Nephron progenitor cell (in vitro differentiated cells): ENCODE results near the gene BBC3.

Experiments
- DNase-seq: peaks from one replicate; pipeline ENCODE4 v3.0.0; 2021
- H3K27ac Mint-ChIP-seq: 2 replicates; pipeline ENCODE4 v1.8.0; 2021; ENCODE audit warnings: mild to moderate bottlenecking, moderate library complexity, mixed read lengths
- H3K27me3 Mint-ChIP-seq: 2 replicates; pipeline ENCODE4 v1.8.0; 2021; ENCODE audit warnings: mild to moderate bottlenecking, low read depth, mixed read lengths; ENCODE audit not compliant: poor library complexity
- H3K36me3 Mint-ChIP-seq: 2 replicates; pipeline ENCODE4 v1.8.0; 2021; ENCODE audit warnings: low read depth, mixed read lengths
- H3K4me1 Mint-ChIP-seq: 2 replicates; pipeline ENCODE4 v1.8.0; 2021; ENCODE audit warnings: mixed read lengths
- H3K4me3 Mint-ChIP-seq: 2 replicates; pipeline ENCODE4 v1.8.0; 2021; ENCODE audit warnings: mild to moderate bottlenecking, moderate library complexity, mixed read lengths
- H3K9me3 Mint-ChIP-seq: 2 replicates; pipeline ENCODE4 v1.8.0; 2021; ENCODE audit warnings: mild to moderate bottlenecking, moderate library complexity, mixed read lengths
- CTCF ChIP-seq: fragments of 200-600 bp; sonication (generic); IDR thresholded peaks from 2 replicates; pipeline ENCODE4 v1.5.0; 2021; ENCODE audit warnings: antibody characterized with exemption

Gene BBC3

GRCh38 chr19:47190167-47190727 is 40.8 kb downstream of the BBC3 start:
- Mint-ChIP-seq H3K36me3 (peaks cover 29% of the 10 kb centered on the region), H3K27me3 (peaks cover 4% of the 10 kb centered on the region), H3K4me3 (peak overlapping the region; percentile 58), H3K4me1 (peaks cover 53% of the 10 kb centered on the region), H3K27ac (peak overlapping the region; percentile 92), H3K9me3 (no peaks in the 10 kb centered on the region)
- peak; percentile 25 for DNase-seq
- TF ChIP-seq CTCF: no peak

- no peak for DNase-seq
- Mint-ChIP-seq H3K4me3 (no peak overlapping the region), H3K36me3 (peaks cover 32% of the 10 kb centered on the region), H3K27me3 (peaks cover 4% of the 10 kb centered on the region), H3K9me3 (no peaks in the 10 kb centered on the region), H3K4me1 (peaks cover 61% of the 10 kb centered on the region), H3K27ac (peak overlapping the region; percentile 92)
- no peak for TF ChIP-seq CTCF
Measured at GRCh38 chr19:47188507-47189033, 42.4 kb downstream of the BBC3 start.

GRCh38 chr19:47187797-47188196 is 43.2 kb downstream of the BBC3 start:
- Mint-ChIP-seq H3K4me3 (no peak overlapping the region), H3K36me3 (peaks cover 37% of the 10 kb centered on the region), H3K27ac (peak overlapping the region; percentile 92), H3K9me3 (no peaks in the 10 kb centered on the region), H3K27me3 (peaks cover 4% of the 10 kb centered on the region), H3K4me1 (peaks cover 67% of the 10 kb centered on the region)
- no peak for DNase-seq
- TF ChIP-seq CTCF: no peak

- no peak overlapping the region for H3K4me3 Mint-ChIP-seq
- DNase-seq: no peak
- peaks cover 69% of the 10 kb centered on the region for H3K4me1 Mint-ChIP-seq
- peaks cover 4% of the 10 kb centered on the region for H3K27me3 Mint-ChIP-seq
- peaks cover 39% of the 10 kb centered on the region for H3K36me3 Mint-ChIP-seq
- no peaks in the 10 kb centered on the region for H3K9me3 Mint-ChIP-seq
- no peak for TF ChIP-seq CTCF
- H3K27ac Mint-ChIP-seq: peak overlapping the region; percentile 76
Measured at GRCh38 chr19:47187335-47187655, 43.7 kb downstream of the BBC3 start.

- peaks cover 73% of the 10 kb centered on the region for H3K4me1 Mint-ChIP-seq
- no peak overlapping the region for H3K4me3 Mint-ChIP-seq
- DNase-seq: no peak
- H3K27me3 Mint-ChIP-seq: peaks cover 4% of the 10 kb centered on the region
- peak overlapping the region; percentile 76 for H3K27ac Mint-ChIP-seq
- TF ChIP-seq CTCF: no peak
- no peaks in the 10 kb centered on the region for H3K9me3 Mint-ChIP-seq
- peaks cover 45% of the 10 kb centered on the region for H3K36me3 Mint-ChIP-seq
Measured at GRCh38 chr19:47186446-47187334, 44.3 kb downstream of the BBC3 start.
